ENCODE measurements around the gene IDH3A.

IDH3A gene

GRCh38 chr15:78212546-78213424 is 63.6 kb downstream of the IDH3A start:
- TF ChIP-seq, protein P1, sequence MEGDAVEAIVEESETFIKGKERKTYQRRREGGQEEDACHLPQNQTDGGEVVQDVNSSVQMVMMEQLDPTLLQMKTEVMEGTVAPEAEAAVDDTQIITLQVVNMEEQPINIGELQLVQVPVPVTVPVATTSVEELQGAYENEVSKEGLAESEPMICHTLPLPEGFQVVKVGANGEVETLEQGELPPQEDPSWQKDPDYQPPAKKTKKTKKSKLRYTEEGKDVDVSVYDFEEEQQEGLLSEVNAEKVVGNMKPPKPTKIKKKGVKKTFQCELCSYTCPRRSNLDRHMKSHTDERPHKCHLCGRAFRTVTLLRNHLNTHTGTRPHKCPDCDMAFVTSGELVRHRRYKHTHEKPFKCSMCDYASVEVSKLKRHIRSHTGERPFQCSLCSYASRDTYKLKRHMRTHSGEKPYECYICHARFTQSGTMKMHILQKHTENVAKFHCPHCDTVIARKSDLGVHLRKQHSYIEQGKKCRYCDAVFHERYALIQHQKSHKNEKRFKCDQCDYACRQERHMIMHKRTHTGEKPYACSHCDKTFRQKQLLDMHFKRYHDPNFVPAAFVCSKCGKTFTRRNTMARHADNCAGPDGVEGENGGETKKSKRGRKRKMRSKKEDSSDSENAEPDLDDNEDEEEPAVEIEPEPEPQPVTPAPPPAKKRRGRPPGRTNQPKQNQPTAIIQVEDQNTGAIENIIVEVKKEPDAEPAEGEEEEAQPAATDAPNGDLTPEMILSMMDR (IDR thresholded peaks at IDR 0.05; ENCODE audit: low read depth, low read length, poor library complexity, severe bottlenecking), result no peak
- no peak for TF ChIP-seq EZH2phosphoT487 (IDR thresholded peaks at IDR 0.05; ENCODE audit: borderline replicate concordance, low read length)
- H3F3A ChIP-seq (ENCODE audit: control insufficient read depth, insufficient read depth), result no peaks in the 10 kb centered on the region
- H3K4me1 ChIP-seq (ENCODE audit: control insufficient read depth, low read length), result no peaks in the 10 kb centered on the region
- no peaks in the 10 kb centered on the region for H4K20me1 ChIP-seq (ENCODE audit: control insufficient read depth, insufficient read depth, low read depth, low read length)
- no peak overlapping the region for H3K27ac ChIP-seq (ENCODE audit: low read depth, low read length)
- no peaks in the 10 kb centered on the region for H3K9me2 ChIP-seq (replicated peaks; ENCODE audit: control insufficient read depth, low read length)
- no peaks in the 10 kb centered on the region for H3K9me3 ChIP-seq (ENCODE audit: control insufficient read depth, insufficient read depth, low read length)
- peaks cover 4% of the 10 kb centered on the region; the same call in 1 of the 2 replicates for H3K27me3 ChIP-seq (ENCODE audit: control insufficient read depth, low read length)
- no peak overlapping the region for H3K4me3 ChIP-seq (ENCODE audit: low read length)
- H3K4me2 ChIP-seq (ENCODE audit: low read length), result no peak overlapping the region
- no peaks in the 10 kb centered on the region for H3K79me2 ChIP-seq (ENCODE audit: control insufficient read depth, low read length)
- H3K36me3 ChIP-seq (ENCODE audit: control insufficient read depth, low read length), result no peaks in the 10 kb centered on the region

DNA sequence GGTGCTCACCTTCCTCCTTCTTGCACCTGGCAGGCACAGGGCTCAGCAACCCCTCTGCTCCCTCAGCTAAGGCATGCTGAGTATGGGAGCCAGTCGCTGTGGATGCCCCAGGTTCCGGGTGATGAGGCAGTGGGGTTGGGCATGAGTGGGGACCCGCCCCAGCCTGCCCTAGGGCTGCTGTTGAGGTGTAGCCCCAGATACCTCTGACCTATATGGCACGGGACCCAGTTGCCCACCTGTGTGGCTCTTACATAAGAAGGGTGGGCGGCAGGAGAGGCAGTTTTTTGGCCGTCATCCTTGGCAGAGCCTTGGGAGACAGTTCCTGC is 64.2 kb downstream of the IDH3A start:
- no peak overlapping the region for H3K4me2 ChIP-seq (ENCODE audit: low read length)
- TF ChIP-seq, protein P1 (IDR thresholded peaks at IDR 0.05; ENCODE audit: low read depth, low read length, poor library complexity, severe bottlenecking), result no peak
- TF ChIP-seq EZH2phosphoT487 (IDR thresholded peaks at IDR 0.05; ENCODE audit: borderline replicate concordance, low read length), result no peak
- no peaks in the 10 kb centered on the region for H3K79me2 ChIP-seq (ENCODE audit: control insufficient read depth, low read length)
- H3K9me2 ChIP-seq (replicated peaks; ENCODE audit: control insufficient read depth, low read length), result no peaks in the 10 kb centered on the region
- no peaks in the 10 kb centered on the region for H4K20me1 ChIP-seq (ENCODE audit: control insufficient read depth, insufficient read depth, low read depth, low read length)
- no peaks in the 10 kb centered on the region for H3K4me1 ChIP-seq (ENCODE audit: control insufficient read depth, low read length)
- no peaks in the 10 kb centered on the region for H3K9me3 ChIP-seq (ENCODE audit: control insufficient read depth, insufficient read depth, low read length)
- no peak overlapping the region for H3K27ac ChIP-seq (ENCODE audit: low read depth, low read length)
- no peaks in the 10 kb centered on the region for H3K36me3 ChIP-seq (ENCODE audit: control insufficient read depth, low read length)
- H3K4me3 ChIP-seq (ENCODE audit: low read length), result no peak overlapping the region
- peaks cover 4% of the 10 kb centered on the region; the same call in 1 of the 2 replicates for H3K27me3 ChIP-seq (ENCODE audit: control insufficient read depth, low read length)
- no peaks in the 10 kb centered on the region for H3F3A ChIP-seq (ENCODE audit: control insufficient read depth, insufficient read depth)

DNA sequence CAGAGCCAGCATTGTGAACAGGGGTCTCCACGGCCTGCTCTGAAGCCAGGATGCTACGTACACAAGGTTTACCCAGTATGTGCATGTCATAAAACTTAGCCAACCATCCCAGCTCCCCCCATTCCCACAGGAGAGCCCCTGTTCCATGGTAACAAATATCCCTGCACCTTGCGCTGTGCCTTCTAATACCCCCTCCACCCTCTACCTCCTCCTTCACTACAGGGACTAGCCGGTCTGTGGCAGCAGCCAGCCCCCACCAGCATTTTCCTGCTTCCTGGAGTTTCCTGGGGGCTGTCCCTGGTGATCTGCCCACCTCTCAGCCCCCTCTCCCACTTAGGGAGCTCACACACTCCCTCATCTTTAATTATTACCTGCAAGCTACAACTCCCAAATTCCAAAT is 64.8 kb downstream of the IDH3A start:
- no peaks in the 10 kb centered on the region for H3F3A ChIP-seq (ENCODE audit: control insufficient read depth, insufficient read depth)
- H3K4me1 ChIP-seq (ENCODE audit: control insufficient read depth, low read length), result no peaks in the 10 kb centered on the region
- H3K27me3 ChIP-seq (ENCODE audit: control insufficient read depth, low read length), result peaks cover 4% of the 10 kb centered on the region; the same call in 1 of the 2 replicates
- H3K27ac ChIP-seq (ENCODE audit: low read depth, low read length), result no peak overlapping the region
- no peak overlapping the region for H3K4me2 ChIP-seq (ENCODE audit: low read length)
- no peaks in the 10 kb centered on the region for H3K36me3 ChIP-seq (ENCODE audit: control insufficient read depth, low read length)
- no peak for TF ChIP-seq EZH2phosphoT487 (IDR thresholded peaks at IDR 0.05; ENCODE audit: borderline replicate concordance, low read length)
- TF ChIP-seq, protein P1 (IDR thresholded peaks at IDR 0.05; ENCODE audit: low read depth, low read length, poor library complexity, severe bottlenecking), result no peak
- no peaks in the 10 kb centered on the region for H3K9me2 ChIP-seq (replicated peaks; ENCODE audit: control insufficient read depth, low read length)
- H4K20me1 ChIP-seq (ENCODE audit: control insufficient read depth, insufficient read depth, low read depth, low read length), result no peaks in the 10 kb centered on the region
- H3K79me2 ChIP-seq (ENCODE audit: control insufficient read depth, low read length), result no peaks in the 10 kb centered on the region
- no peaks in the 10 kb centered on the region for H3K9me3 ChIP-seq (ENCODE audit: control insufficient read depth, insufficient read depth, low read length)
- H3K4me3 ChIP-seq (ENCODE audit: low read length), result no peak overlapping the region
